Neural cell (in vitro differentiated cells): ENCODE measurements around the gene CFAP20DC. TPM values are rescaled to one million over a fixed set of nuclear protein-coding genes. Genes with fewer than 3 reads are reported as not detected.
"Not testable (repeated sequence)": the region's sequence is repeated elsewhere in the genome, so short reads cannot be mapped to it uniquely, and the experiment has no call there.

Experiments
- H2AFZ ChIP-seq: fragments of 200-600, 300-800 bp; sonication (generic), shearing (Covaris generic); 2 replicates; pipeline ENCODE4 v1.6.0; 2014; ENCODE audit warnings: low read depth, mild to moderate bottlenecking, antibody characterized with exemption, low read length, moderate library complexity
- H3F3A ChIP-seq: fragments of 200-600 bp; shearing (Covaris generic); 2 replicates; pipeline ENCODE4 v1.6.1; 2016; ENCODE audit warnings: mild to moderate bottlenecking, moderate library complexity, mixed read lengths, antibody characterized with exemption, low read length; ENCODE audit not compliant: insufficient read depth, poor library complexity, severe bottlenecking
- H3K27ac ChIP-seq: fragments of 200-600, 300-800 bp; sonication (generic), shearing (Covaris generic); 2 replicates; pipeline ENCODE4 v1.5.1; 2014; ENCODE audit warnings: mild to moderate bottlenecking, low read length, moderate library complexity
- H3K27me3 ChIP-seq: fragments of 300-800, 200-600 bp; sonication (generic), shearing (Covaris generic); 2 replicates; pipeline ENCODE4 v1.6.0; 2014; ENCODE audit warnings: mild to moderate bottlenecking, low read depth, low read length, moderate library complexity; ENCODE audit not compliant: insufficient read depth
- H3K36me3 ChIP-seq: fragments of 300-800, 200-600 bp; sonication (generic), shearing (Covaris generic); 2 replicates; pipeline ENCODE4 v1.5.1; 2014; ENCODE audit warnings: mild to moderate bottlenecking, antibody characterized with exemption, low read length, moderate library complexity; ENCODE audit not compliant: insufficient read depth
- H3K4me2 ChIP-seq: fragments of 300-800, 200-600 bp; sonication (generic), shearing (Covaris generic); 2 replicates; pipeline ENCODE4 v1.6.0; 2014; ENCODE audit warnings: mild to moderate bottlenecking, low read length
- H3K4me3 ChIP-seq: fragments of 300-800, 200-600 bp; sonication (generic), shearing (Covaris generic); 2 replicates; pipeline ENCODE4 v1.5.1; 2014; ENCODE audit warnings: mild to moderate bottlenecking, low read length, moderate library complexity
- H3K79me2 ChIP-seq: fragments of 200-600 bp; shearing (Covaris generic); replicated peaks from 2 replicates; pipeline ENCODE4 v1.6.0; 2014; ENCODE audit warnings: mild to moderate bottlenecking, low read length, moderate library complexity; ENCODE audit not compliant: insufficient read depth
- H3K9ac ChIP-seq: fragments of 300-800, 200-600 bp; sonication (generic), shearing (Covaris generic); 2 replicates; pipeline ENCODE4 v1.6.1; 2016; ENCODE audit warnings: mild to moderate bottlenecking, low read length, mixed read lengths
- H3K9me2 ChIP-seq: fragments of 200-600 bp; shearing (Covaris generic); 2 replicates; pipeline ENCODE4 v1.6.1; 2016; ENCODE audit warnings: mild to moderate bottlenecking, low read length, mixed read lengths; ENCODE audit not compliant: insufficient read depth
- H3K9me3 ChIP-seq: fragments of 200-600, 300-800 bp; sonication (generic), shearing (Covaris generic); 2 replicates; pipeline ENCODE4 v1.6.1; 2016; ENCODE audit warnings: mild to moderate bottlenecking, mixed run types, low read length, moderate library complexity, mixed read lengths
- H4K20me1 ChIP-seq: fragments of 200-600 bp; shearing (Covaris generic); 2 replicates; pipeline ENCODE4 v1.6.1; 2016; ENCODE audit warnings: mild to moderate bottlenecking, mixed run types; ENCODE audit not compliant: insufficient read depth
- EP300 ChIP-seq: fragments of 450-650 bp; conservative IDR thresholded peaks from 2 replicates; pipeline ENCODE4 v1.6.1; 2014; ENCODE audit warnings: antibody characterized with exemption, mild to moderate bottlenecking, moderate library complexity; ENCODE audit not compliant: poor library complexity, severe bottlenecking
- EZH2 ChIP-seq: fragments of 200-600, 300-800 bp; shearing (Covaris generic), sonication (generic); IDR thresholded peaks from 2 replicates; pipeline ENCODE4 v1.6.1; 2014; ENCODE audit warnings: antibody characterized with exemption, low read length, borderline replicate concordance, mild to moderate bottlenecking; ENCODE audit not compliant: insufficient read depth, poor library complexity, severe bottlenecking
- MXI1 ChIP-seq: fragments of 450-650 bp; conservative IDR thresholded peaks from 2 replicates; pipeline ENCODE4 v1.6.1; 2014; ENCODE audit warnings: antibody characterized with exemption, mild to moderate bottlenecking; ENCODE audit not compliant: poor library complexity, severe bottlenecking
- POLR2AphosphoS5 ChIP-seq: IDR thresholded peaks from 2 replicates; pipeline ENCODE4 v1.6.1; 2012
- RAD21 ChIP-seq: fragments of 450-650 bp; conservative IDR thresholded peaks from 2 replicates; pipeline ENCODE4 v1.6.1; 2014; ENCODE audit warnings: antibody characterized with exemption, mild to moderate bottlenecking, moderate library complexity
- SMC3 ChIP-seq: fragments of 450-650 bp; conservative IDR thresholded peaks from 2 replicates; pipeline ENCODE4 v1.6.1; 2014; ENCODE audit warnings: antibody characterized with exemption, mild to moderate bottlenecking, moderate library complexity; ENCODE audit not compliant: poor library complexity
- TAF1 ChIP-seq: IDR thresholded peaks from 2 replicates; pipeline ENCODE4 v1.6.1; 2012; ENCODE audit warnings: low read depth
- polyA plus RNA-seq: library from polyadenylated mRNA; depleted of rRNA; stranded (reverse); fragments of >200 nt; gene quantifications from 2 replicates; pipeline ENCODE4 v1.2.3, GENCODE V29; 2014
- TF ChIP-seq, protein P1 (sequence below): fragments of 450-650 bp; IDR thresholded peaks from 2 replicates; pipeline ENCODE4 v1.5.1; 2014; ENCODE audit warnings: antibody characterized with exemption, mild to moderate bottlenecking, moderate library complexity; ENCODE audit not compliant: poor library complexity, severe bottlenecking
- TF ChIP-seq, protein P2 (sequence below): IDR thresholded peaks from 2 replicates; pipeline ENCODE4 v1.6.1; 2012; ENCODE audit warnings: borderline replicate concordance

The CFAP20DC gene
- polyA plus RNA-seq, 1 donor from 2014 or later: not detected

DNA sequence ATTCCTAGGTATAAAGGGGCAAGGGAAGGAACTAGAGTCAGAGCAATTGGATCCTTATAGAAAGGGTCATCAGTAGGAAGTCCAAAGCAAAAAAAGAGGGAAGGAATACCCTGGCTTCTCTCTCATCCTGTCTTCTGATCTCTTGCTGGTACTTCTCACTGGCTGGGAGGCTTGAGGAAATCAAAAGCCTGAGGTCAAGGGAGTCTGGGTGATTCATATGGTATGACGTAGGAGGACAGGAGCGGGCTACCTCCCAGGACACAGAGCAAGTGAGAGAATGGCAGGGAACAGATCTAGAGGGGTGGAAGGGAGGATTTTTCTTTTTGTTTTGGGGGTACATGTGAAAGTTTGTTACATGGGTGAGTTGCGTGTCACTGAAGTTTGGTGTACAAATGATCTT is 76.0 kb downstream of the CFAP20DC start:
- H3K4me3 ChIP-seq: no peak overlapping the region
- no peak overlapping the region for H3K9ac ChIP-seq
- TF ChIP-seq EZH2 (no peak), SMC3 (no peak), MXI1 (no peak), RAD21 (no peak), TAF1 (no peak), EP300 (no peak), POLR2AphosphoS5 (no peak)
- TF ChIP-seq, protein P1, sequence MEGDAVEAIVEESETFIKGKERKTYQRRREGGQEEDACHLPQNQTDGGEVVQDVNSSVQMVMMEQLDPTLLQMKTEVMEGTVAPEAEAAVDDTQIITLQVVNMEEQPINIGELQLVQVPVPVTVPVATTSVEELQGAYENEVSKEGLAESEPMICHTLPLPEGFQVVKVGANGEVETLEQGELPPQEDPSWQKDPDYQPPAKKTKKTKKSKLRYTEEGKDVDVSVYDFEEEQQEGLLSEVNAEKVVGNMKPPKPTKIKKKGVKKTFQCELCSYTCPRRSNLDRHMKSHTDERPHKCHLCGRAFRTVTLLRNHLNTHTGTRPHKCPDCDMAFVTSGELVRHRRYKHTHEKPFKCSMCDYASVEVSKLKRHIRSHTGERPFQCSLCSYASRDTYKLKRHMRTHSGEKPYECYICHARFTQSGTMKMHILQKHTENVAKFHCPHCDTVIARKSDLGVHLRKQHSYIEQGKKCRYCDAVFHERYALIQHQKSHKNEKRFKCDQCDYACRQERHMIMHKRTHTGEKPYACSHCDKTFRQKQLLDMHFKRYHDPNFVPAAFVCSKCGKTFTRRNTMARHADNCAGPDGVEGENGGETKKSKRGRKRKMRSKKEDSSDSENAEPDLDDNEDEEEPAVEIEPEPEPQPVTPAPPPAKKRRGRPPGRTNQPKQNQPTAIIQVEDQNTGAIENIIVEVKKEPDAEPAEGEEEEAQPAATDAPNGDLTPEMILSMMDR: no peak
- TF ChIP-seq, protein P2, sequence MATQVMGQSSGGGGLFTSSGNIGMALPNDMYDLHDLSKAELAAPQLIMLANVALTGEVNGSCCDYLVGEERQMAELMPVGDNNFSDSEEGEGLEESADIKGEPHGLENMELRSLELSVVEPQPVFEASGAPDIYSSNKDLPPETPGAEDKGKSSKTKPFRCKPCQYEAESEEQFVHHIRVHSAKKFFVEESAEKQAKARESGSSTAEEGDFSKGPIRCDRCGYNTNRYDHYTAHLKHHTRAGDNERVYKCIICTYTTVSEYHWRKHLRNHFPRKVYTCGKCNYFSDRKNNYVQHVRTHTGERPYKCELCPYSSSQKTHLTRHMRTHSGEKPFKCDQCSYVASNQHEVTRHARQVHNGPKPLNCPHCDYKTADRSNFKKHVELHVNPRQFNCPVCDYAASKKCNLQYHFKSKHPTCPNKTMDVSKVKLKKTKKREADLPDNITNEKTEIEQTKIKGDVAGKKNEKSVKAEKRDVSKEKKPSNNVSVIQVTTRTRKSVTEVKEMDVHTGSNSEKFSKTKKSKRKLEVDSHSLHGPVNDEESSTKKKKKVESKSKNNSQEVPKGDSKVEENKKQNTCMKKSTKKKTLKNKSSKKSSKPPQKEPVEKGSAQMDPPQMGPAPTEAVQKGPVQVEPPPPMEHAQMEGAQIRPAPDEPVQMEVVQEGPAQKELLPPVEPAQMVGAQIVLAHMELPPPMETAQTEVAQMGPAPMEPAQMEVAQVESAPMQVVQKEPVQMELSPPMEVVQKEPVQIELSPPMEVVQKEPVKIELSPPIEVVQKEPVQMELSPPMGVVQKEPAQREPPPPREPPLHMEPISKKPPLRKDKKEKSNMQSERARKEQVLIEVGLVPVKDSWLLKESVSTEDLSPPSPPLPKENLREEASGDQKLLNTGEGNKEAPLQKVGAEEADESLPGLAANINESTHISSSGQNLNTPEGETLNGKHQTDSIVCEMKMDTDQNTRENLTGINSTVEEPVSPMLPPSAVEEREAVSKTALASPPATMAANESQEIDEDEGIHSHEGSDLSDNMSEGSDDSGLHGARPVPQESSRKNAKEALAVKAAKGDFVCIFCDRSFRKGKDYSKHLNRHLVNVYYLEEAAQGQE: no peak
- H3K79me2 ChIP-seq: no peaks in the 10 kb centered on the region
- H3K27me3 ChIP-seq: no peaks in the 10 kb centered on the region
- H3F3A ChIP-seq: no peaks in the 10 kb centered on the region
- H2AFZ ChIP-seq: no peak overlapping the region
- no peak overlapping the region for H3K27ac ChIP-seq
- H4K20me1 ChIP-seq: no peaks in the 10 kb centered on the region
- H3K9me3 ChIP-seq: no peaks in the 10 kb centered on the region
- H3K4me2 ChIP-seq: no peak overlapping the region
- H3K9me2 ChIP-seq: no peaks in the 10 kb centered on the region
- no peaks in the 10 kb centered on the region for H3K36me3 ChIP-seq

DNA sequence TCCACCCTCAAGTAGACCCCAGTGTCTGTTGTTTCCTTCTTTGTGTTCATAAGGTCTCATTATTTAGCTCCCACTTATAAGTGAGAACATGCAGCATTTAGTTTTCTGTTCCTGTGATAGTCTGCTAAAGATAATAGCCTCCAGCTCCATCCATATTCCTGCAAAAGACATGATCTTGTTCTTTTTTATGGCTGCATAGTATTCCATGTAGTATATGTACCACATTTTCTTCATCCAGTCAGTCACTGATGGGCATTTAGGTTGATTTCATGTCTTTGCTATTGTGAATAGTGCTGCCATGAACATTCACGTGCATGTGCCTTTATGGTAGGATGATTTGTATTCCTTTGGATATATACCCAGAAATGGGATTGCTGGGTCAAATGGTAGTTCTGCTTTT is 82.0 kb downstream of the CFAP20DC start:
- not testable (repeated sequence) for H3K27ac ChIP-seq, H3K79me2 ChIP-seq, H3K9ac ChIP-seq, H3K27me3 ChIP-seq, H3K9me3 ChIP-seq, H3K9me2 ChIP-seq, H2AFZ ChIP-seq, H3F3A ChIP-seq, H3K36me3 ChIP-seq, H4K20me1 ChIP-seq, H3K4me3 ChIP-seq, H3K4me2 ChIP-seq

DNA sequence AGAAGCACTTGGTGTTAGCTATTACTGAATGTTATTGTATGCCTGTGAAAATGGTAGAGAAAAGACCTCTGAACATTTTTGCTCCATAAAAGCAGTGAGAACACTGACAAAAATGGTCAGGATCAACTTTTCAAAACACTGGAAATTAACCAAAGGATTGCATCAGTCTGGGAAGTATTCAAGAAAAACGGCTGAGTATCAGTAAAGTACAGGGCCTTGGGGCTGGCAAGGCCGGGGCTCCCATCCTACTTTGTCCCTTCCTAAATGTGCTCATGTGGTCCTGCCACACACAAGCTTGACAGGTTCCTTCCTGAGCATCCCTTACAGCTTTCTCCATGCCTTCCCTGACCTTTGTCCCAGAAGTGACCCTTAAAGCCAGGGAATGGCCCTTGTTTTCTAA is 84.0 kb downstream of the CFAP20DC start:
- TF ChIP-seq POLR2AphosphoS5 (no peak), SMC3 (no peak), EZH2 (no peak), RAD21 (no peak), TAF1 (no peak), EP300 (no peak), MXI1 (no peak)
- TF ChIP-seq, protein P1: no peak
- TF ChIP-seq, protein P2: no peak
- Histone ChIP-seq H3K36me3 (no peaks in the 10 kb centered on the region), H3K27me3 (no peaks in the 10 kb centered on the region), H3K9ac (no peak overlapping the region), H3K27ac (no peak overlapping the region), H2AFZ (no peak overlapping the region), H4K20me1 (no peaks in the 10 kb centered on the region), H3F3A (no peaks in the 10 kb centered on the region), H3K79me2 (no peaks in the 10 kb centered on the region), H3K9me2 (no peaks in the 10 kb centered on the region), H3K4me2 (no peak overlapping the region), H3K4me3 (no peak overlapping the region), H3K9me3 (no peaks in the 10 kb centered on the region)
